H1 (cell line): Measurements from ENCODE around the gene PLCXD1. TPM values are rescaled to one million over a fixed set of nuclear protein-coding genes. Genes with fewer than 3 reads are reported as not detected.

Experiments used
- ATF2 ChIP-seq: IDR thresholded peaks from 2 replicates; pipeline ENCODE4 v1.6.1; 2012; ENCODE audit warnings: low read length, inconsistent platforms
- BACH1 ChIP-seq: IDR thresholded peaks from 2 replicates; pipeline ENCODE4 v1.6.1; 2012; ENCODE audit warnings: low read length, improper control_type of control experiment
- CEBPB ChIP-seq: IDR thresholded peaks from 2 replicates; pipeline ENCODE4 v1.6.1; 2012; ENCODE audit warnings: low read depth, low read length
- CHD2 ChIP-seq: IDR thresholded peaks from 2 replicates; pipeline ENCODE4 v1.6.1; 2012; ENCODE audit warnings: low read length, improper control_type of control experiment
- CTBP2 ChIP-seq: IDR thresholded peaks from 2 replicates; pipeline ENCODE4 v1.7.0; 2011; ENCODE audit warnings: borderline replicate concordance, mild to moderate bottlenecking, moderate library complexity, mixed read lengths, low read length; ENCODE audit not compliant: insufficient read depth, insufficient read length
- JUN ChIP-seq: IDR thresholded peaks from 2 replicates; pipeline ENCODE4 v1.6.1; 2011; ENCODE audit warnings: low read depth, mild to moderate bottlenecking, improper control_type of control experiment, low read length
- MAX ChIP-seq: IDR thresholded peaks from 2 replicates; pipeline ENCODE4 v1.6.1; 2012; ENCODE audit warnings: inconsistent platforms
- PHF8 ChIP-seq: fragments of 200-600 bp; sonication (generic); conservative IDR thresholded peaks from 2 replicates; pipeline ENCODE4 v1.7.1; 2012; ENCODE audit warnings: low read depth, mild to moderate bottlenecking, inconsistent platforms, low read length, moderate library complexity
- RBBP5 ChIP-seq: IDR thresholded peaks from 2 replicates; pipeline ENCODE4 v1.7.1; 2012; ENCODE audit warnings: low read depth, mild to moderate bottlenecking, inconsistent platforms, low read length, moderate library complexity, borderline replicate concordance
- SIN3A ChIP-seq, 2 experiments: IDR thresholded peaks in 1 of 2; conservative IDR thresholded peaks in 1 of 2; 2 replicates each; pipeline ENCODE4 v1.6.1; 2011 to 2012; ENCODE audit warnings: low read length in 2 of 2, improper control_type of control experiment in 1 of 2, low read depth in 1 of 2, mild to moderate bottlenecking in 1 of 2
- SIX5 ChIP-seq: IDR thresholded peaks from 2 replicates; pipeline ENCODE4 v1.6.1; 2011; ENCODE audit warnings: mild to moderate bottlenecking, low read depth, low read length
- SP1 ChIP-seq: IDR thresholded peaks from 2 replicates; pipeline ENCODE4 v1.6.1; 2011; ENCODE audit warnings: low read depth, low read length
- TBP ChIP-seq: IDR thresholded peaks from 2 replicates; pipeline ENCODE4 v1.6.1; 2011; ENCODE audit warnings: low read depth, low read length, improper control_type of control experiment
- ZNF274 ChIP-seq: IDR thresholded peaks from 2 replicates; pipeline ENCODE4 v1.7.0; 2012; ENCODE audit warnings: low read length, borderline replicate concordance; ENCODE audit errors: extremely low read depth
- polyA plus RNA-seq, 7 experiments: library from polyadenylated mRNA; depleted of rRNA in 3 of 7; stranded (reverse) in 5 of 7; unstranded in 2 of 7; fragments of >200 nt in 5 of 7; fragments of 200-250 nt in 2 of 7; gene quantifications; 1 replicate in 5 of 7; 2 replicates in 1 of 7; 4 replicates in 1 of 7; pipeline versions ENCODE4 v1.2.1 to v1.2.3, GENCODE V29; 2011 to 2013; ENCODE audit warnings: missing spikeins in 2 of 7, mixed read lengths in 2 of 7
- total RNA-seq: library from RNA; stranded (reverse); fragmentation: NEBNext Ultra II Directional; extraction: Animal tissue kit (Norgen Biotek cat#: 25700); gene quantifications from 2 replicates; pipeline ENCODE4 v1.2.1, GENCODE V29; 2021

PLCXD1 gene
- total and polyA plus RNA-seq, 2 of the 8 experiments (the other 6 are each of a cell fraction or from before 2014, with no cell fraction given), result 93.6 to 124 TPM

- no peak for TF ChIP-seq ATF2
- no peak for TF ChIP-seq CEBPB
- TF ChIP-seq PHF8, result peak; percentile 90
- TF ChIP-seq MAX, result no peak
- peak; percentile 79 for TF ChIP-seq CHD2
- no peak for TF ChIP-seq CTBP2
- 0 out of 2 replicates have a peak, but pooled peaks have one; percentile 18 for TF ChIP-seq TBP
- TF ChIP-seq BACH1, result no peak
- TF ChIP-seq SIX5, result no peak
- TF ChIP-seq SIN3A (conservative IDR thresholded peaks at IDR 0.05 in 1 of 2, IDR thresholded peaks at IDR 0.05 in 1 of 2; ENCODE audit: low read depth in 1 of 2, low read length in 2 of 2), result peak; percentile 45 to 65; a peak in 2 of 4 replicates
- TF ChIP-seq ZNF274, result no peak
- TF ChIP-seq RBBP5, result no peak
- TF ChIP-seq JUN, result no peak
- peak; percentile 96 for TF ChIP-seq SP1
Measured at GRCh38 chrX:318068-318738, 37.0 kb downstream of the PLCXD1 start (continued).
